Neuron (in vitro differentiated cells): ENCODE results near the gene CHRM2.

Source experiments
- H2AFZ ChIP-seq: one replicate; pipeline ENCODE4 v1.6.1; 2013; ENCODE audit warnings: low read depth, mild to moderate bottlenecking, inconsistent platforms, low read length, moderate library complexity
- H3K27me3 ChIP-seq: one replicate; pipeline ENCODE4 v1.6.1; 2013; ENCODE audit warnings: low read length; ENCODE audit not compliant: insufficient read depth
- H3K36me3 ChIP-seq: one replicate; pipeline ENCODE4 v1.6.1; 2013; ENCODE audit warnings: low read length; ENCODE audit not compliant: insufficient read depth
- H3K4me1 ChIP-seq: one replicate; pipeline ENCODE4 v1.6.1; 2013; ENCODE audit warnings: low read length; ENCODE audit not compliant: insufficient read depth
- H3K4me3 ChIP-seq: 2 replicates; pipeline ENCODE4 v1.5.1; 2013; ENCODE audit warnings: mild to moderate bottlenecking, low read length, moderate library complexity
- H3K9me3 ChIP-seq: one replicate; pipeline ENCODE4 v1.6.1; 2013; ENCODE audit warnings: low read length

The CHRM2 gene

GRCh38 chr7:137025469-137026175, 157.2 kb downstream of the CHRM2 start:
- Histone ChIP-seq H3K4me3 (no peak overlapping the region), H3K4me1 (no peaks in the 10 kb centered on the region), H2AFZ (no peak overlapping the region), H3K27me3 (no peaks in the 10 kb centered on the region), H3K9me3 (no peaks in the 10 kb centered on the region), H3K36me3 (no peaks in the 10 kb centered on the region)

DNA sequence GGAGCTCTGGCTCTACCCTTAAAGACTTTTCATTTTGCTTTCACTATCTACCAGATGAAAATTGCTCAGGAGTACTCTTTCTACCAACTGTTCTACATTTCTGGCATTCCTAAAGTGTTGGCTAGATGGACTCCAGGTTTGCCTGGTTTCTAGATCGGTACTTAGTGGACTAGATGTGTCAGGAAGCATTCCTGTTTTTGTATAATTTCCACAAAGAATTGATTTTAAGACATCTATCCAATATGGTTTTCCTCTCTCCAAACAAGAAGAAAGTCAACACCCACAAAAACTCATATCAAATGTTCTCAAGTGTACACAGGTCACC, 157.7 kb downstream of the CHRM2 start:
- Histone ChIP-seq H3K4me3 (no peak overlapping the region), H3K27me3 (no peaks in the 10 kb centered on the region), H2AFZ (no peak overlapping the region), H3K4me1 (no peaks in the 10 kb centered on the region), H3K36me3 (no peaks in the 10 kb centered on the region), H3K9me3 (no peaks in the 10 kb centered on the region)

- no peak overlapping the region for H3K4me3 ChIP-seq
- H3K27me3 ChIP-seq = no peaks in the 10 kb centered on the region
- H3K36me3 ChIP-seq = no peaks in the 10 kb centered on the region
- H3K9me3 ChIP-seq = no peaks in the 10 kb centered on the region
- H2AFZ ChIP-seq = no peak overlapping the region
- no peaks in the 10 kb centered on the region for H3K4me1 ChIP-seq
Measured at GRCh38 chr7:137032436-137032835, 164.0 kb downstream of the CHRM2 start.

- Histone ChIP-seq H3K4me1 (no peaks in the 10 kb centered on the region), H3K36me3 (no peaks in the 10 kb centered on the region), H3K9me3 (no peaks in the 10 kb centered on the region), H3K4me3 (no peak overlapping the region), H2AFZ (no peak overlapping the region), H3K27me3 (no peaks in the 10 kb centered on the region)
Measured at GRCh38 chr7:137036768-137037167, 168.3 kb downstream of the CHRM2 start.

GRCh38 chr7:137038706-137039105, 170.3 kb downstream of the CHRM2 start:
- H3K9me3 ChIP-seq = no peaks in the 10 kb centered on the region
- H3K27me3 ChIP-seq = no peaks in the 10 kb centered on the region
- no peaks in the 10 kb centered on the region for H3K4me1 ChIP-seq
- no peak overlapping the region for H3K4me3 ChIP-seq
- H3K36me3 ChIP-seq = no peaks in the 10 kb centered on the region
- H2AFZ ChIP-seq = no peak overlapping the region

- Histone ChIP-seq H3K9me3 (no peaks in the 10 kb centered on the region), H2AFZ (no peak overlapping the region), H3K36me3 (no peaks in the 10 kb centered on the region), H3K4me3 (no peak overlapping the region), H3K4me1 (no peaks in the 10 kb centered on the region), H3K27me3 (no peaks in the 10 kb centered on the region)
Measured at GRCh38 chr7:137040745-137041144, 172.3 kb downstream of the CHRM2 start.

DNA sequence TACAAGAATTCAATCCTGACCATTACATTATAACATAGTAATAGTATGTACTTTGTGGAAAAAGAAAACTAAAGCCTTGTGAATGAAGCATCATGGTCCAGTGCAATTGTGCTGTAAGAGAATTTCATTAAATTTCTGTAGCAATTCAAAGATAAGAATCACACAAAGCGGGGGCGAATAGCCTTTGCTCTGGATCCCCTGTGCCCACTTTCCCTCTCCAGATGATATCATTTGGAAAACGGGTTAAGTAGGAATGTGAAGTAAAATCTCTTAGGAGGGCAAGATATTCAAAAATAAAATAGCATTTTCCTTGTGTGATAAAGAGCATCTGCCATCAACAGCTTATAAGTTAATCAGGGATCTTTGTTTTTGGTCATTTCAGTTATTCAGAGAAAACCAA, 177.1 kb downstream of the CHRM2 start:
- H2AFZ ChIP-seq = no peak overlapping the region
- no peaks in the 10 kb centered on the region for H3K36me3 ChIP-seq
- H3K4me3 ChIP-seq = no peak overlapping the region
- no peaks in the 10 kb centered on the region for H3K9me3 ChIP-seq
- H3K27me3 ChIP-seq = no peaks in the 10 kb centered on the region
- no peaks in the 10 kb centered on the region for H3K4me1 ChIP-seq

DNA sequence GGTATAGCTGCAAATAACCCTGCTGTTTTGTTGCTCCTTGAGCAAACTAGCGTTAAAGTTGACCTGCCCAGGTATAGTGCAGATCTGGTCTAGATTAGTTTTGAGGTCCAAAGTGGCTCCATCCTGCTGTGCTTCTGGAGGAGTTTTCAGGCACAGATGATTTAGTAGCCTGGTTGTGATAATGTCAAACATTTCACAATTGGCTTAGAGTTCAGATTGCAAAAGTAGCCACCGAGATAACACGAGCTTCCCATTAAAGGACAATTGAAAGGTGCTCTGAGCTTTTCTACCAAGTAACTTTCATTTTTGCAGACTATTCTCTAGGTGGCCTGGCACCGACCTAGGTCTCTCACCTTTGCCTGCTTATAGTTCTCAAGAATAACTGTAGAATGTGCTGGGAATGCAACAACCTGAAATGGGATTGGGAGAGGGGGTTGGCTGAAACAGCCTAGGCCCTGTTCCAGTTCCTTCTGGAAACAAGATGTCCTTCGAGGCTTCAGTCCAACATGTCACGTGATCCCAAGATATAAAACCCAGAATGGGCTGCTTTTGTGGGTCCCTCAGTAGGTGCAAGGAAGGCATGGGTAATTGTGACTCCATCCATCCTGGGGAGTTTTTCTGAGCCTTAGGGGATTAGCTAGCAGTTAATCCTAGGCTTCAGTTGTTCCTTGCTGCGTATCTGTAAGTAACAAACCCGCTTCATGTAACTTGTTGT, 201.0 kb downstream of the CHRM2 start:
- Histone ChIP-seq H3K36me3 (no peaks in the 10 kb centered on the region), H3K4me1 (no peaks in the 10 kb centered on the region), H3K9me3 (no peaks in the 10 kb centered on the region), H3K27me3 (no peaks in the 10 kb centered on the region), H2AFZ (no peak overlapping the region), H3K4me3 (no peak overlapping the region)
